Measurements from ENCODE around the gene CTSH. TPM values are rescaled to one million over a fixed set of nuclear protein-coding genes. Genes with fewer than 3 reads are reported as not detected.

CTSH gene
- total and polyA plus RNA-seq, 2 of the 13 experiments (the other 11 are each of a cell fraction or from before 2014, with no cell fraction given) = 265 to 653 TPM

GRCh38 chr15:78988361-78988911, 43.6 kb upstream of the CTSH start (continued):
- TF ChIP-seq NFAT5 (CRISPR knock-in tag; IDR thresholded peaks at IDR 0.05) (0 out of 2 replicates have a peak, but pooled peaks have one; percentile 46), IKZF5 (CRISPR knock-in tag; IDR thresholded peaks at IDR 0.05) (peak; percentile 97), PATZ1 (CRISPR knock-in tag; IDR thresholded peaks at IDR 0.05) (peak; percentile 77), CBFB (CRISPR knock-in tag; IDR thresholded peaks at IDR 0.05) (no peak), ZNF253 (CRISPR knock-in tag; IDR thresholded peaks at IDR 0.05; ENCODE audit: borderline replicate concordance) (peak; percentile 80; the same call in 1 of the 2 replicates), ZNF710 (CRISPR knock-in tag; IDR thresholded peaks at IDR 0.05; ENCODE audit: borderline replicate concordance) (peak; percentile 66; the same call in 1 of the 2 replicates), ZNF143 (CRISPR knock-in tag; IDR thresholded peaks at IDR 0.05) (0 out of 2 replicates have a peak, but pooled peaks have one; percentile 32), U2AF2 (IDR thresholded peaks at IDR 0.05; ENCODE audit: low read depth, low read length) (no peak), REL (CRISPR knock-in tag; conservative IDR thresholded peaks at IDR 0.05) (no peak), GATAD1 (CRISPR knock-in tag; IDR thresholded peaks at IDR 0.05) (peak; percentile 44; the same call in 1 of the 2 replicates), HINFP (CRISPR knock-in tag; IDR thresholded peaks at IDR 0.05; ENCODE audit: low read depth) (no peak; the same call in 1 of the 2 replicates), ZNF644 (CRISPR knock-in tag; IDR thresholded peaks at IDR 0.05; ENCODE audit: low read depth) (peak; percentile 85; the same call in 1 of the 2 replicates), ZNF274 (CRISPR knock-in tag; IDR thresholded peaks at IDR 0.05) (peak; percentile 78), ZFP41 (CRISPR knock-in tag; IDR thresholded peaks at IDR 0.05; ENCODE audit: borderline replicate concordance) (no peak), ZNF784 (CRISPR knock-in tag; IDR thresholded peaks at IDR 0.05; ENCODE audit: borderline replicate concordance) (no peak), ZBTB1 (CRISPR knock-in tag; IDR thresholded peaks at IDR 0.05; ENCODE audit: borderline replicate concordance) (no peak)
